H4 (cell line): ENCODE measurements around the gene ZNF44. TPM values are rescaled to one million over a fixed set of nuclear protein-coding genes. Genes with fewer than 3 reads are reported as not detected.
A peak's percentile ranks its signal among the peaks of the same experiment; 100 is the strongest.
"Not testable (repeated sequence)": the region's sequence is repeated elsewhere in the genome, so short reads cannot be mapped to it uniquely, and the experiment has no call there.

Experiments used
- DNase-seq: peaks from one replicate; pipeline ENCODE4 v3.0.0-alpha.2; 2015; ENCODE audit warnings: low spot score
- total RNA-seq: library from RNA; depleted of rRNA; stranded (reverse); fragments of >200 nt; shearing (Covaris generic); gene quantifications from 2 replicates; pipeline ENCODE4 v1.2.3, GENCODE V29; 2014; rRNA removed

ZNF44 gene
- 3.3 and 6.5 TPM in 2 replicates for total RNA-seq

DNA sequence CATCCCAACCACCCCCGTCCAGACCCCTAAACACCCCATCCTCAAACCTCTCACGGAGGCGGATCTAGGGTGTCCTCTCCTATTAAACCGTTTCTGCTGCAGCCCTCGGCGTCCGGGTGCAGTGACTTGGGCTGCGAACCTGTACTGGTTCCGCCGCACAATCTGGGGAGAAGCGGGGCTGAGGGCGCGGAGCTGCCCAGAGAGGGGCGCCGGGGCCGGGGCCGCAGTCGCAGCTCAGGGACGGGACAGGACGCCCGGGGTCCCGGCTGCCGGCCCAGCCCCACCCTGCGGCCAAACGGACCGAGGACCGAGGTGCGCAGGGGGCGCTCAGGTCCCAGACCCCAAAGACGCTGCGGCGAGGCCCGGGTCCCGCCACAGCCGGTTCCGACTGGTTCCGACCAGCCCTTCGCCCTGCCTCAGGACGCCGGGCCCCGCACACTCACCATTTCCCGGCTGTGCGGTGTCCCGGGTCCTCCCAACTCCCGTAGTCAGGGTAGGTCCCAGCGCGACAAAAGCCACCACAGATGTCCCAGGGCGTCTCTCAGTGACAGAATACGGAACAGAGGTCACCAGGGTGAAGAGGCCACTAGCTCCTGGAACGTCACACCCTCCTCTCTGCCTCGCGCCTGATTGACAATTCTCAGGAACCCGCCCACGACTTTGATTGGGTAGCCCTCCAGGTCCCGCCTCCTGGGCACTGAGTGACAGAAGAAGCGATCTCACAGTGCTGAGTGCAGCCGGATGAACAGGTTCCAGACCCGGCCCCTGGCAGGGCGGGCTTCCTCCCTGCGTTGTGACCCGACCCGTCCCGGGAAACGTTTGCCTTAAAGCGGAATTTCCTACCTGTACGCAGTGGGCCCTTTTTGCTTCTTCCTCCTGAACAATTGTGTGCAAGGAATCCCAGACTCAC is at the start of gene ZNF44:
Gene ZNF44, minus strand, starts transcription at position 635 of the 910 bp plus-strand sequence. Its CDS starts 189 bp downstream, at position 446.
- peak; percentile 91 for DNase-seq

DNA sequence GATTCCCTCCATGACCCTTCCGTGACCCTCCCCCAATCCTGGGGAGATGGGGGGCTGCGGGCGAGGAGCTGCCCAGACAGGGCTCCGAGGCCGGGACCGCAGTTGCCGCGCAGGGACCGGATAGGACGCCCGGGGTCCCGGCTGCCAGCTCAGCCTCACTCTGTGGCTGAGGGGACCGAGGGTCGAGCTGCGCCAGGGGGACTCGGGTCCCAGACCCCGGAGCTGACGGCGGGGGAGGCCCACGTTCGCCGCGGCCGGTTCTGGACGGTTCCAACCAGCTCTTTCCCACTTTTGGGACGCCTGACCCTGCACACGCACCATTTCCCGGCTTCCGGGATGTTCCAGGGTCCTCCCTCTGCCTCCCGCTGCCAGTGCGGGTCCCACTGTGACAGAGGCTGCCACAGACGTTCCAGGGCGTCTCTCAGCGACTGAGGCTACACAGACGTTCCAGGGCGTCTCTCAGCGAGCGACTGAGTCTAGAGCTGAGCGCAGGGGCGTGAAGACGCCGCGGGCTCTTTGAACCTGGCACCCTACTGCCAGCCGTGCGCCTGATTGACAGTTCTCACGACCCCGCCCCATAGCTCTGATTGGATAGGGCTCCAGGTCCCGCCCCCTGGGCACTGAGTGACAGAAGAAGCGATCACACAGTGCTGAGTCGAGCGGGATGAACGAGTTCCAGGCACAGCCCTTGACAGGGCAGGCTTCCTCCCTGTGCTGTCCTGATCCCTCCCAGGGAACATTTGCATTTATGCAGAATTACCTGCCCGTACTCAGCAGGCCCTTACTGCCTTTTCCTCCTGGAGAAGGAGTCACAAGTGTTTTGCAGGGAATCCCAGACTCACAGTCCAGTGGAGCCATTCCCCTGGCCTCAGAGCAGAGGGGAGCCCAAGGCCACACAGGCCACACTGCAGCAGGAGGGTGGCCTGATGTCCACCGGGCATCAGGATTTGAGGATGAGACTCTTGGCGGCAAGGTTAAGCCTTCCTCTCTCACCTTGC is 38.8 kb upstream of the ZNF44 start, which contains the start of gene ZNF563:
Gene ZNF563, minus strand, starts transcription at position 472 of the 998 bp plus-strand sequence. Its CDS starts 151 bp downstream, at position 321.
- DNase-seq, result peak; percentile 72

DNA sequence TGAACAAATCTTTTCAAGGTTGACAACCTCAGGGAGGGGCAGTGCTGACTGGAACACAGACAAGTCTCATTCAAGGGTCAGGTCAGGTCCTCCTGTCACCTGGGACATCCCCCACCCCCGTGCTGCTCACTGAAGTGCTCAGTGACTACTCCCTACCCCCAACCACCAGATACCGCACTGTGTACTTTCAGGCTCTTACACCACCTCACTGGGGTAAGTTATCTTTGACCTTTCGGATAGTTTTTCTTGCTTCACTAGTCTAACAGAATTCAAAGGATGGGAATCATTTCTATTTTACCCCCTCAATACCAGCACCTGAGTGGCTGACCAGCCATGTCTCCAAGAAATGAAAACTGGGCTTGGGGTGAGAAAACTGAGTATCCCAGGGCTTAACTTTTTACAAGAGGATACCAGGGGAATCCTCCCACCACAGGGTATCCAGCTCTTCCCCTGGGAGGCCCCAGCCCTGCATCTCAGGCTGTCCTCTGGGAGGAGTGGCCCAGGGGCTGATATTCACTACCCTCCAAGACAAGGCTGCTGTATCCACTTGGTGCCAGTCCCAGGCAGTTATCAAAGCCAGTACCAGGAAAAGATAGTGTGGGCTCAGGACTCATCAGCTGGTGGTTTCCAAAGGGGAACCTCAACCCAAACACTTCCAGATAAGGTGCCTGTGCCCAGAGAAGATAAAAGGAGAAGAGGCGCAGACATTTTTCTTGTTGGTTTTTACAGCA is 36.7 kb upstream of the ZNF44 start:
- DNase-seq, result no peak

DNA sequence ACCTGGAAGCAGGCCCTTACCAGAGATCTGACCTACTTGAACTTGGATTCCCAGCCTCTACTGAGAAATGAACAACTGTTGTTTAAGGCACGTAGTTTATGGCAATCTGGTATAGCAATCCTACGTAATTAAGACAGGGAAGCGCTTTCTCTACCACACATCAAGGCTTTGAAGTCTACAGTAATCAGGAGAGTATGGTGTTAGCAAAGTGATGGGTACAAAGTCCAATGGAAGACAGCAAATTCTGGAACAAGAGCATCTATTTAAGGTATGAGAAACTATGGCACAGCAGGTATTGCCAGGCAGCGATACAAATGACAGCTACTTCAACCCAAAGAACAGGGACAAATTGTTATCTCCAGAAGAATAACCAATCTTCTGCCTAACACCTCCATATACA is 35.7 kb upstream of the ZNF44 start:
- no peak for DNase-seq

DNA sequence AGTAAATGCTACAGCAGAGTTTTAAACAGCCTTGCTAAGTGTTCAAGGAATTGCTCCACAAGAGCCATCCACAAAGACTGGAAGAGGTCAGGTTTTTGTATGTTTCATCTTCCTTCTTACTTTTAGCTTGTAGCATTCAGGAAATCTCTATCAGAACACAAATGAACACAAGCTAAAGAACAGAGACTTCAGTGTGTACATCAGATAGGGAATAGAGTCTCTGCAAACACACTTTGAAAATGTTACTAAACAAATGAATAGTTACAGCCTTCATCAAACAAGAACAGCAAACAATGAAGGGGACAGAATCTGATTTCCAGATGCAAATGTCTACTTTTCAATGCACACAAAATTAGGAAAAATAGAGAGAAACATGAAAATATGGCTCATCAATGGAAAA is 31.0 kb upstream of the ZNF44 start:
- DNase-seq, result no peak

DNA sequence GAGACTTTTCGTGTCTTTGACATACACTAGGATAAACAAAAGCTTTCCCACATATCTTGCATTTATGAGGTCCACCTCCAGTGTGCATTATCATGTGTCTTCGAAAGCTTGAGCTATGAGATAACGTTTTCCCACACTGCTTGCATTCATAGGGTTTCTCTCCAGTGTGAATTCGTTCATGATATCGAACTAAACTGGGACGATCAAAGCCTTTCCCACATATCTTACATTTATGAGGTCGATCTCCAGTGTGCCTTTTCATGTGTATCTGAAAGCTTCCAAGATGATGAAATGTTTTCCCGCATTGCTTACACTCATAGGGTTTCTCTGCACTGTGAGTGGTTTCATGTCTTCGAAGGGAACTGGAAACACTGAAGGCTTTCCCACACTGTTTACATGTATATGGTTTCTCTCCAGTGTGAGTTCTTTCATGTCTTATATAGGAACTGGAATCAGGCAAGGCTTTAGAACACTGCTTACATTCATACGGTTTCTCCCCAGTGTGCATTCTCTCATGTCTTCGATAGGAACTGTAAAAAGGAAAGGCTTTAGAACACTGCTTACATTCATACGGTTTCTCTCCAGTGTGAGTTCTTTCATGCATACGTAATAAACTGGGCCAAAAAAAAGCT is 24.2 kb upstream of the ZNF44 start:
- DNase-seq, result no peak

DNA sequence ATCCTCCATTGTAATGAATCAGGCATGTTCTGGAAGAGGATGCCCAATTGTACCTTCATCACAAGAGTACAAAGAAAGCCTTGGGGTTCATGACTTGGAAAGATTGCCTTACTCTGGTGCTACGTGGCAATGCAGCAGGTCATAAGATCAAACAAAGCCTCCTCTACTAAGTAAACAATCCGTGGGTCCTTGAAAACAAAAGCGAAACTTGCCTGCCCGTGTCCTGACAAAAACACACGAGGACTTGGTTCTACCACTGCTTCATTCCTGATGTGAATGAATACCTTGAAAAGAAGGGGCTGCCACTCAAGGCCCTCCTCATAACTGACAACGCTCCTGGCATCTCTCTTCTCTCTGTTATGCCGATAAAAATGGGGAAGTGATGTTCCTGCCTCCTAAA is 19.9 kb upstream of the ZNF44 start:
- peak; percentile 13 for DNase-seq

DNA sequence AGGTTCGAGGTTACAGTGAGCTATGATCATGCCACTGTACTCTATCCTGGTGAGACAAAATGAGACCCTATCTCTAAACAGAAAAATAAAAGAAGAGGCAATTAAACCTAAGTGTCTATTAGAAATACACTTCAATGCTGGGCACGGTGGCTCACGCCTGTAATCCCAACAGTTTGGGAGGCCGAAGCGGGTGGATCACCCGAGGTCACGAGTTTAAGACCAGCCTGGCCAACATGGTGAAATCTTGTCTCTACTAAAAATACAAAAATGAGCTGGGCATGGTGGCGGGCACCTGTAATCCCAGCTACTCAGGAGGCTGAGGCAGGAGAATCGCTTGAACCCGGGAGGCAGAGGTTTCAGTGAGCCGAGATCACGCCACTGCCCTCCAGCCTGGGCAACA is 14.2 kb upstream of the ZNF44 start:
- not testable (repeated sequence) for DNase-seq

DNA sequence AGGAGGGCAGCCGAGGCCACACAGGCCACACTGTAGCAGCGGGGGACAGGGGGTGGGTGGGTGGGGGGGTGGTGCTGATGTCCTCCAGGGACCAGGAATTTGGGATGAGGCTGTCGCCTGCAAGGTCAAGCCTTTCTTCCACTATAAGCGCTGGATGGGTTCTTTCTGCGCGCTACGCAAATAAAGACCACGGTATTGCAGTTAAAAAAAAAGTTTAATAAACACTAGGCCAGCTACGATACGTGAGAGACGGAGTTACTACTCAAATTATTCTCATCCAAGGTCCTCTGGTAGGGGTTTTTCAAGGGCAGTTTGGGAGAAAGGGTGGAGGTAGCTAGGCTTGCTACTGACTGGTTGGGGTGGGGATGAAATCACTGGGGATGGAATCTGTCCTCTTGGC is 508 bp upstream of the ZNF44 start:
- DNase-seq, result no peak

DNA sequence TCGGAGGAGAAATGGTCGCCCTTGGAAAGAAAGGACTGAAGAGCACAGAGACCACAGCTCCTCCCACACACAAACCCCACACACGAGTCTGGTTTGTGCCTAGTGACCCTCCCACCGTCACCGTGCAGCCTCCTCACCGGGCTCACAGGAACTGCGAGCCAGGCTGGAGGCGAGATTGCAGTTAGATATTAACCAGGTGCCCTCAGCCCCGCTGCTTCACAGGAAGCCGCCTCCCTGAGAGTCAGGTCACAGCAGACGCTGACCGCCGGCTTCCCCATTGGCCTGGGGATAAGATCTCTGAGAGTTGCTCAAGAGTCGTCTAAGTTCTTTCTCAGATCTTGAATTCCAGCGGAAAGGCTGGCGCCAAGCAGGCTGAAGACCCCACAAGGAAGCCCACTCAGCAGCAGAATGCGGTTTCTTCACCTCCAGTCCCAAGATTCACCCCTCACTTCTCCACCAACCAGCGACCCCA is 870 bp downstream of the ZNF44 start:
- DNase-seq, result peak; percentile 60

DNA sequence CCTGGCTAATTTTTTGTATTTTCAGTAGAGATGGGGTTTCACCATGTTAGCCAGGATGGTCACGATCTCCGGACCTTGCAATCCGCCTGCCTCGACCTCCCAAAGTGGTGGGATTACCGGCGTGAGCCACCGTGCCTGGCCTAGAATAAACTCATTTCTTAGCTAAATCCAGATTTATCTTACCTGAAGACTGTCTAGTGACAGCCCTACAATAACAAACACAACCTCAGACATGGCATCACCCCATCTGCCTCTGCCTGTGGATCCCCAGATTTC is 5.0 kb downstream of the ZNF44 start:
- no peak for DNase-seq

DNA sequence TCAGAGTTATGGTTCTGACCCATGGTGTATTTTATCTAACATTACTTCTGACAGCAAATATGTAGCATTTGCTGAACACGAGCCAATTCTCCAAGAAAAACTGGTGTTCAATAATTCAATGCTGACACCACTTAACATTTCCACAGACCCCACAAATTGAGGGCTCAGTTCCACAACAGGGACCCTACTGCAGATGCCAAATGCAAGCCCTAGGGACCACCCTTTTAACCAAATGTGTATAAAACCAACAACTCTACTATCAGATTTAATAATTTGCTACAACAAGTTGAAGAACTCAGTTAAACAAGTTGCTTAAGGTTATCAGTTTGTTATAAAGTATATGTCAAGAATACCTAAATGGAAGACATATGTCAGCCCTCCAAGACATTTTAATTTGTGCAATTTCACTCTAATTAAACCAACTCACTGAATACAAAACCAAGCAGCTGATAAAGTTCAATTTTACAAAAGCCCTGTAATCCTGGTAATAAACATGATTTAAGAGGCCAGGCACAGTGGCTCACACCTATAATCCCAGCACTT is 6.7 kb downstream of the ZNF44 start:
- DNase-seq, result no peak

DNA sequence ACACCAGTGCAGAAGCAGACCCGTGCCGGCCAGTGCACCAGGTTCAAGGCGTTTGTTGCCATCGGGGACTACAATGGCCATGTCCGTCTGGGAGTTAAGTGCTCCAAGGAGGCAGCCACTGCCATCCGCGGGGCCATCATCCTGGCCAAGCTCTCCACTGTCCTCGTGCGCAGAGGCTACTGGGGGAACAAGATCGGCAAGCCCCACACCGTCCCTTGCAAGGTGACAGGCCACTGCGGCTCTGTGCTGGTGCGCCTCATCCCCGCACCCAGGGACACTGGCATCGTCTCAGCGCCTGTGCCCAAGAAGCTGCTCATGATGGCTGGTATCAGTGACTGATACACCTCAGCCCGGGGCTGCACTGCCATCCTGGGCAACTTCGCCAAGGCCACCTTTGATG is 10.1 kb downstream of the ZNF44 start:
- no peak for DNase-seq

DNA sequence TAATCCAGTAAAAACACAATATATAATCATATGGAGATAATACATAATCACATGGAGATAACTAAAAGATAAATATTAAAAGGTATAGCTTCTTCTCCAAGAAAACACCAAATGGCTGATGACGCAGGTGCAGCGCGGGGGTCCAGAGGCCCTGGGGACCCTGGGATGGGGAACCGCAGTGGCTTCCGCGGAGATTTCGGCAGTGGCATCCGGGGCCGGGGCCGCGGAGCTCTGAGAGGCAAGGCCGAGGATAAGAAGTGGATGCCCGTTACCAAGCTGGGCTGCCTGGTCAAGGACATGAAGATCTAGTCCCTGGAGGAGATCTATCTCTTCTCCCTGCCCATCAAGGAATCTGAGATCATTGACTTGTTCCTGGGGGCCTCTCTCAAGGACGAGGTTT is 10.5 kb downstream of the ZNF44 start:
- DNase-seq, result no peak

DNA sequence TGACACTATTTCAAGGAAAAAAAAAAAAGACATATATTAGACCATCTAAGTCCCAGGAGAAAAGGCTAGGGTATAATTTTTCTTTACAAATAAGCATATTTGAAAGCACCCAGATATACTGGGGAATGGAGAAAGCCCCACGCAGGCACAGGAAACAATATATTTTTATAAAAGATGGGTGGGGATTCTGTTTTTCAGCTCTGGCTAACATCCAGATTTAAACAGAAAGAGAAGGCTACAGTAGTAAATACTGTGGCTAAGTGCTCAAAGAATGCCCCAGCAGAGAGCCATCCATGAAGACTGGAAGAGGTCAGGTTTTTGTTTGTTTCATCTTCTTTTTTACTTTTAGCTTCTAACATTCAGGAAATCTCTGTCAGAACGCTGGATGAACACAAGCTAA is 16.0 kb downstream of the ZNF44 start:
- DNase-seq, result no peak

DNA sequence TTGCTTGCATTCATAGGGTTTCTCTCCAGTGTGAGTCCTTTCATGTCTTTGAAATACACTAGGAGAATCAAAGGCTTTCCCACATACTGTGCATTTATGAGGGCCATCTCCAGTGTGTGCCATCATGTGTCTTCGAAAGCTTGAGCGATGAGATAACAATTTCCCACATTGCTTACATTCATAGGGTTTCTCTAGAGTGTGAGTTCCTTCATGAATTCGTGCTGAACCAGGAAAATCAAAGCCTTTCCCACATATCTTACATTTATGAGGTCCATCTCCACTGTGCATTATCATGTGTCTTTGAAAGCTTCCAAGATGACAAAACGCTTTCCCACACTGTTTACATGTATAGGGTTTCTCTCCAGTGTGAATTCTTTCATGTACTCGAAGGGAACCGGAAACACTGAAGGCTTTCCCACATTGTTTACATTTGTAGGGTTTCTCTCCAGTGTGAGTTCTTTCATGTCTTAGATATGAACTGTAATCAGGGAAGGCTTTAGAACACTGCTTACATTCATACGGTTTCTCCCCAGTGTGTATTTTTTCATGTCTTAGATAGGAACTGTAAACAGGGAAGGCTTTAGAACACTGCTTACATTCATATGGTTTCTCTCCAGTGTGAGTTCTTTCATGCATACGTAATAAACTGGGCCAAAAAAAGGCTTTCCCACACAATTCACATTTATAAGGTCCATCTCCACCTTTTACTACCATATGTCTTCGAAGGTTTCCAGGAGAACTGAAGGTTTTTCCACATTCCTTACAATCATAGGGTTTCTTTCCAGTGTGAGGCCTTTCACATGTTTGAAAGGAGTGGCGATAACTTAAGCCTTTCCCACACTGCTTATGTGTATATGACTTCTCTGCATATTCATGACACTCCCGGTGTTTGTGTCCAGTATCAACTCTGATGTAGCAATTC is 21.4 kb downstream of the ZNF44 start:
- DNase-seq, result no peak

DNA sequence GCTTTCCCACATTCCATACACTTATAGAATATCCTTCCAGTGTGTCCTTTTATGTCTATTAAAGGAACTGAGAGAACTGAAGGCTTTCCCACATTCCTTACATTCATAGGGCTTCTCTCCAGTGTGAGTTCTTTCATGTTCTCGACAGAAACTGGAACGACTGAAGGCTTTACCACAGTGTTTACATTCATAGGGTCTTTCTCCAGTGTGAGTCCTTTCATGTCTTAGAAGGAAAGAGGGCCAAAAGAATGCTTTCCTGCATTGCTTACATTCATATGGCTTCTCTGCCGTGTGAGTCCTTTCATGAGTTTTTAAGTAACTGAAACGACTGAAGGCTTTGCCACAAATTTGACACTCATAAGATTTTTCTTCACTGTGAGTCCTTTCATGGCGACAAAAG is 22.3 kb downstream of the ZNF44 start:
- no peak for DNase-seq

DNA sequence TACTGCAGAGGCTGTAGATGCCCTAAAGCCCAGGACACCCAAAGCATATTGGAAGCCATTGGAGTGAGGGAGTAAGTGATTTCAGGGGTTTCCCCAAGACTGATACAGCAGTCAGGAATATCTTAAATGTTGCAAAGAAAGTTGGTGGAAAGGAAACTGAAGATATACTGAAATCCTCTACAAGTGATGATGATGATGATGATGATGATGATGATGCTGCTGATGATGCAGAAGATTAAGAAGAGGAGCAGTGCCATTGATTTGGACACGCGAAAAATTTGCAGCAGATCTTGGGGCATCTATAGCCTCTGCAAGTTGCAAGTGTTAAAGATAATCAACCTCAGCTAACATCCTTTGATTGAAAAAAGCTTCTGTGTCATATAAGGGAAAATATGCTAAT is 23.8 kb downstream of the ZNF44 start:
- no peak for DNase-seq

DNA sequence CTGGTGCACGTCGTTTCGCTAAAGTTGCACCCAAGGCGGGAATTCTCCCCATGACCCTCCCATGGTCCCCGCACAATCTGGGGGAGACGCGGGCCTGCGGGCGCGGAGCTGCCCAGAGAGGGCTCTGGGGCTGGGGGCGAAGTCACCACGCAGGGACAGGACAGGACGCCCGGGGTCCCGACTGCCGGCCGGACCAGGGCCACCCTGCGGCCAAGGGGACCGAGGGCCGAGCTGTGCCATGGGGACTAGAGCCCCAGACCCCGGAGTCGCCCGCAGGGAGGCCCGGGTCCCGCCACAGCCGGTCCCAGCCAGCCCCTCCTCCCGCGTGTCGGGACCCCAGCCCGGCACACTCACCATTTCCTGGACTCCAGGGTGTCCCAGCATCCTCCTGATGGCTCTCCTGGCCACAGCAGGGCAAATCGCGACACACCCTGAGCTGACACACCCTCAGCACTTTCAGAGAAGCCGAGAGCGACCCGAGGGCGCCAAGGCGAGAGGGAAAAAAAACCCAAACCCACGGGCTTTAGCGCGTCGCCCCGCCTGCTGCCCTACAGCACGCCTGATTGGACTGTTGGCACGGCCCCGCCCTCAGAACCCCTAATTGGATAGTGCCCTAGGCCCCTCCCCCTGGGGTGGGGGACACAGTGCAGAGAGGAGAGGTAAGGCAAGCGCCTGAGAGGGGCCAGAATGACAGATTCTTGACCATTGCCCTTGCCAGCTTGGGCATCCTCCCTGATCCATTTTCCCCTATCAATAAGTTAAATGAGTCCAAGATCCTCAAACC is 28.6 kb downstream of the ZNF44 start:
- DNase-seq, result no peak
